Liver (tissue), 9 donors: Measurements from ENCODE around the gene LRCOL1. TPM values are rescaled to one million over a fixed set of nuclear protein-coding genes. Genes with fewer than 3 reads are reported as not detected.

Experiments
- DNase-seq: peaks from one replicate; pipeline ENCODE4 v3.0.0-alpha.2; 2017; ENCODE audit warnings: low spot score
- H3K27ac ChIP-seq, 2 donors: one replicate each; pipeline ENCODE4 v1.7.0; 2013; ENCODE audit warnings: inconsistent platforms in 2 of 2, low read length in 2 of 2, control low read depth in 1 of 2, low read depth in 1 of 2, mild to moderate bottlenecking in 1 of 2
- H3K27me3 ChIP-seq, 4 donors: one replicate each; pipeline versions ENCODE4 v1.6.1 to v1.7.0; 2013; ENCODE audit warnings: low read length in 3 of 4, inconsistent platforms in 1 of 4, mild to moderate bottlenecking in 1 of 4, moderate library complexity in 1 of 4; ENCODE audit not compliant: control insufficient read depth in 4 of 4, insufficient read depth in 4 of 4
- H3K36me3 ChIP-seq, 4 donors: one replicate each; pipeline versions ENCODE4 v1.6.1 to v1.7.0; 2013; ENCODE audit warnings: low read length in 3 of 4, mild to moderate bottlenecking in 3 of 4, low read depth in 1 of 4, moderate library complexity in 1 of 4; ENCODE audit not compliant: control insufficient read depth in 4 of 4, insufficient read depth in 3 of 4
- H3K4me1 ChIP-seq, 4 donors: one replicate each; pipeline versions ENCODE4 v1.6.1 to v1.7.0; 2013; ENCODE audit warnings: low read length in 3 of 4, mild to moderate bottlenecking in 3 of 4, moderate library complexity in 1 of 4; ENCODE audit not compliant: control insufficient read depth in 4 of 4, insufficient read depth in 4 of 4
- H3K4me3 ChIP-seq, 3 donors: one replicate each; pipeline versions ENCODE4 v1.6.1 to v1.7.0; 2013; ENCODE audit warnings: low read length in 3 of 3, control low read depth in 1 of 3, low read depth in 1 of 3, mild to moderate bottlenecking in 1 of 3
- H3K9ac ChIP-seq, 2 donors: one replicate each; pipeline ENCODE4 v1.7.0; 2013; ENCODE audit warnings: low read length in 2 of 2, mild to moderate bottlenecking in 2 of 2, moderate library complexity in 2 of 2, control low read depth in 1 of 2, low read depth in 1 of 2
- H3K9me3 ChIP-seq, 4 donors: one replicate each; pipeline versions ENCODE4 v1.6.1 to v1.7.0; 2013; ENCODE audit warnings: low read length in 3 of 4; ENCODE audit not compliant: control insufficient read depth in 4 of 4
- EGR1 ChIP-seq, 2 donors: IDR thresholded peaks; 2 replicates each; pipeline ENCODE4 v1.6.1; 2016 to 2018; ENCODE audit warnings: antibody characterized with exemption in 2 of 2, low read depth in 2 of 2
- FOXA2 ChIP-seq: IDR thresholded peaks from 2 replicates; pipeline ENCODE4 v1.6.1; 2016; ENCODE audit warnings: antibody characterized with exemption
- GABPA ChIP-seq, 2 donors: IDR thresholded peaks in 1 of 2; conservative IDR thresholded peaks in 1 of 2; 2 replicates each; pipeline ENCODE4 v1.6.1; 2016; ENCODE audit warnings: antibody characterized with exemption in 2 of 2, mild to moderate bottlenecking in 1 of 2, moderate library complexity in 1 of 2
- HNF4A ChIP-seq, 2 donors: conservative IDR thresholded peaks; 2 replicates each; pipeline ENCODE4 v1.6.1; 2016; ENCODE audit warnings: antibody characterized with exemption in 2 of 2, mild to moderate bottlenecking in 2 of 2
- HNF4G ChIP-seq: IDR thresholded peaks from 2 replicates; pipeline ENCODE4 v1.6.1; 2016; ENCODE audit warnings: antibody characterized with exemption
- JUND ChIP-seq, 2 donors: IDR thresholded peaks; 2 replicates each; pipeline ENCODE4 v1.6.1; 2016; ENCODE audit warnings: antibody characterized with exemption in 2 of 2
- RAD21 ChIP-seq, 2 donors: IDR thresholded peaks; 2 replicates each; pipeline ENCODE4 v1.6.1; 2016; ENCODE audit warnings: antibody characterized with exemption in 2 of 2, mild to moderate bottlenecking in 2 of 2
- RXRA ChIP-seq, 2 donors: IDR thresholded peaks; 2 replicates each; pipeline ENCODE4 v1.6.1; 2017 to 2018; ENCODE audit warnings: antibody characterized with exemption in 2 of 2, mild to moderate bottlenecking in 1 of 2
- TAF1 ChIP-seq: conservative IDR thresholded peaks from 2 replicates; pipeline ENCODE4 v1.6.1; 2016; ENCODE audit warnings: antibody characterized with exemption, mild to moderate bottlenecking
- YY1 ChIP-seq: IDR thresholded peaks from 2 replicates; pipeline ENCODE4 v1.6.1; 2016; ENCODE audit warnings: antibody characterized with exemption, mild to moderate bottlenecking
- WGBS: extraction: QIAGEN DNeasy Blood & Tissue Kit; methylation state at CpG from one replicate; pipeline ENCODE4 v1.1.7; 2013; 5-methylcytosine and 5-hydroxymethylcytosine counted together
- polyA plus RNA-seq, 2 donors: library from polyadenylated mRNA; stranded (reverse) in 1 of 2; unstranded in 1 of 2; fragments of 200-250 nt in 1 of 2; fragments of >200 nt in 1 of 2; fragmentation: Nextera tagmentation in 1 of 2; extraction: Ambion mirVana in 1 of 2; gene quantifications; one replicate each; pipeline versions ENCODE4 v1.2.1 to v1.2.3, GENCODE V29; 2013 to 2015
- total RNA-seq, 2 donors: library from RNA; depleted of rRNA; stranded (reverse); fragments of >200 nt; gene quantifications; one replicate each; pipeline ENCODE4 v1.2.3, GENCODE V29; 2014
- TF ChIP-seq, protein P1 (sequence below): IDR thresholded peaks from 2 replicates; pipeline ENCODE4 v1.6.1; 2016; ENCODE audit warnings: antibody characterized with exemption
- TF ChIP-seq, protein P2 (sequence below): IDR thresholded peaks from 2 replicates; pipeline ENCODE4 v1.6.1; 2016; ENCODE audit warnings: antibody characterized with exemption
- TF ChIP-seq, protein P3 (sequence below): IDR thresholded peaks from 2 replicates; pipeline ENCODE4 v1.6.1; 2016; ENCODE audit warnings: antibody characterized with exemption, mild to moderate bottlenecking
- TF ChIP-seq, protein P4 (sequence below): fragments of 150-350 bp; IDR thresholded peaks from 2 replicates; pipeline ENCODE4 v1.5.1; 2017; ENCODE audit warnings: improper control_type of control experiment, low read depth, low read length; ENCODE audit not compliant: missing input control
- TF ChIP-seq, protein P5 (sequence below): IDR thresholded peaks from 2 replicates; pipeline ENCODE4 v1.6.1; 2016; ENCODE audit warnings: antibody characterized with exemption
- donor health status: healthy.
- donor health status: healthy.
- donor health status: healthy.
- donor health status: healthy.
- donor health status: healthy.

LRCOL1 gene
- total and polyA plus RNA-seq, 4 donors, result 2.6 to 40.7 (median 5.9) TPM; not detected in 1

DNA sequence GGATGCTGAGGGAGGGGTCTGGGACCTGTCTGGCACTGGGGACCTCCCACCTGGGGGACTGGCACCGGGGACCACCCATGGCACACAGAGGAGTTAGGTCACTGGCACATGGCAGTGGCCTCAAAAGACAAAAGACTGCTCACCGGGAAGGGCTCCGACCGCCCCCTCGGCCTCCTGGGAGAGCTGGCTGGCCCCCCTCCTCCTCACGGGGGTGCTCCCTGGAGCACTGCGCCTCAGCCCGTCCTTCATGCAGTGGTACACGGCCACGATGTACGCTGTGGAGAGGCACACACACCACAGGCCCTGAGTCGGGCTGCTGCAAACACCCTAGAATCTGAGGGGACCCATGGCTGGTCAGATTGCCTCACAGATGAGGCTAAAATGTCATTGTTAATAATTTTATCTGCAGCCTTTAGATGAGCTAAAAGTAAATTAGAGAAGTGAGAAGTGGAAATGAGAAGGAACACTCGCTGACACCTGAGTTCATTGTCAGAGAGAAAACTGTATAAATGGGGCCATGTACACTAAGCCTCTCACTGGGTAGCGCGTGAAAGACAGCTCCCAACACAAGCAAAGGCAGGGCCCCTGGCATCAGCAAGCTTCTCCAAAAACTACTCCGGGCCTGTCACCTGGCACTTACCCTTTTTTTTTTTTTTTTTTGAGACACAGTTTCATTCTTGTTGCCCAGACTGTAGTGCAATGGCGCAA, 22.3 kb upstream of the LRCOL1 start (continued):
- TF ChIP-seq, protein P1, sequence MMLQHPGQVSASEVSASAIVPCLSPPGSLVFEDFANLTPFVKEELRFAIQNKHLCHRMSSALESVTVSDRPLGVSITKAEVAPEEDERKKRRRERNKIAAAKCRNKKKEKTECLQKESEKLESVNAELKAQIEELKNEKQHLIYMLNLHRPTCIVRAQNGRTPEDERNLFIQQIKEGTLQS, result no peak
- TF ChIP-seq YY1 (no peak), EGR1 (IDR thresholded peaks at IDR 0.05; ENCODE audit: low read depth in 2 of 2) (no peak), HNF4A (conservative IDR thresholded peaks at IDR 0.05) (no peak), FOXA2 (no peak), JUND (IDR thresholded peaks at IDR 0.05) (no peak), RAD21 (IDR thresholded peaks at IDR 0.05) (no peak), RXRA (IDR thresholded peaks at IDR 0.05) (no peak)
- TF ChIP-seq, protein P2, sequence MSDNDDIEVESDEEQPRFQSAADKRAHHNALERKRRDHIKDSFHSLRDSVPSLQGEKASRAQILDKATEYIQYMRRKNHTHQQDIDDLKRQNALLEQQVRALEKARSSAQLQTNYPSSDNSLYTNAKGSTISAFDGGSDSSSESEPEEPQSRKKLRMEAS, result no peak

DNA sequence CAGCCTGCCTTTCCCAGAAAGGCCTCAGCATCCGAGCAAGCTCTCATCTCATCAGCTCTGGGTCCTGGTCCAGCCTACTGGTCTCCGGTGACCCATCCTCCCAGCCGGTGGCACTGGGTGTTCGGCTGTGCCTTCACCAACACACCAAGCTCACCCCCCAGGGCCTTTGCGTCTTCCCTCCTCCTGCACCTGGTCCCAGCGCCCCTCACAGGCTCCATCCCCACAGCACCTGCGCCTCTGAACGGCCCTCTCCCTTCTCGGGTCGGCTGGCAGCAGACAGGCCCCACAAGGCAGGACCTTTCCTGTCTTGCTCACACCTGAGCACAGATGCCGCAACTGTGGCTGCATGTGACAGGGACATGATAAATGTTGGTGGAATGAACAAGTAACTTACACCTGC, 21.3 kb upstream of the LRCOL1 start:
- Histone ChIP-seq H3K27me3 (no peaks in the 10 kb centered on the region), H3K9ac (no peak overlapping the region), H3K4me1 (no peaks in the 10 kb centered on the region), H3K4me3 (no peak overlapping the region), H3K9me3 (no peaks in the 10 kb centered on the region), H3K27ac (no peak overlapping the region), H3K36me3 (peaks cover 0 to 73% (median 43%) of the 10 kb centered on the region in 4 donors)
- WGBS, result 97% methylated on average over 11 of the region's 11 CpGs
- TF ChIP-seq, protein P1, result no peak
- TF ChIP-seq JUND (IDR thresholded peaks at IDR 0.05), result no peak
- TF ChIP-seq RXRA (IDR thresholded peaks at IDR 0.05), result no peak
- no peak for TF ChIP-seq RAD21 (IDR thresholded peaks at IDR 0.05)
- no peak for TF ChIP-seq FOXA2
- no peak for TF ChIP-seq TAF1
- no peak for TF ChIP-seq GABPA (IDR thresholded peaks at IDR 0.05 in 1 of 2, conservative IDR thresholded peaks at IDR 0.05 in 1 of 2)
- TF ChIP-seq, protein P3, sequence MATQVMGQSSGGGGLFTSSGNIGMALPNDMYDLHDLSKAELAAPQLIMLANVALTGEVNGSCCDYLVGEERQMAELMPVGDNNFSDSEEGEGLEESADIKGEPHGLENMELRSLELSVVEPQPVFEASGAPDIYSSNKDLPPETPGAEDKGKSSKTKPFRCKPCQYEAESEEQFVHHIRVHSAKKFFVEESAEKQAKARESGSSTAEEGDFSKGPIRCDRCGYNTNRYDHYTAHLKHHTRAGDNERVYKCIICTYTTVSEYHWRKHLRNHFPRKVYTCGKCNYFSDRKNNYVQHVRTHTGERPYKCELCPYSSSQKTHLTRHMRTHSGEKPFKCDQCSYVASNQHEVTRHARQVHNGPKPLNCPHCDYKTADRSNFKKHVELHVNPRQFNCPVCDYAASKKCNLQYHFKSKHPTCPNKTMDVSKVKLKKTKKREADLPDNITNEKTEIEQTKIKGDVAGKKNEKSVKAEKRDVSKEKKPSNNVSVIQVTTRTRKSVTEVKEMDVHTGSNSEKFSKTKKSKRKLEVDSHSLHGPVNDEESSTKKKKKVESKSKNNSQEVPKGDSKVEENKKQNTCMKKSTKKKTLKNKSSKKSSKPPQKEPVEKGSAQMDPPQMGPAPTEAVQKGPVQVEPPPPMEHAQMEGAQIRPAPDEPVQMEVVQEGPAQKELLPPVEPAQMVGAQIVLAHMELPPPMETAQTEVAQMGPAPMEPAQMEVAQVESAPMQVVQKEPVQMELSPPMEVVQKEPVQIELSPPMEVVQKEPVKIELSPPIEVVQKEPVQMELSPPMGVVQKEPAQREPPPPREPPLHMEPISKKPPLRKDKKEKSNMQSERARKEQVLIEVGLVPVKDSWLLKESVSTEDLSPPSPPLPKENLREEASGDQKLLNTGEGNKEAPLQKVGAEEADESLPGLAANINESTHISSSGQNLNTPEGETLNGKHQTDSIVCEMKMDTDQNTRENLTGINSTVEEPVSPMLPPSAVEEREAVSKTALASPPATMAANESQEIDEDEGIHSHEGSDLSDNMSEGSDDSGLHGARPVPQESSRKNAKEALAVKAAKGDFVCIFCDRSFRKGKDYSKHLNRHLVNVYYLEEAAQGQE, result no peak
- TF ChIP-seq EGR1 (IDR thresholded peaks at IDR 0.05; ENCODE audit: low read depth in 2 of 2), result no peak
- TF ChIP-seq, protein P4, sequence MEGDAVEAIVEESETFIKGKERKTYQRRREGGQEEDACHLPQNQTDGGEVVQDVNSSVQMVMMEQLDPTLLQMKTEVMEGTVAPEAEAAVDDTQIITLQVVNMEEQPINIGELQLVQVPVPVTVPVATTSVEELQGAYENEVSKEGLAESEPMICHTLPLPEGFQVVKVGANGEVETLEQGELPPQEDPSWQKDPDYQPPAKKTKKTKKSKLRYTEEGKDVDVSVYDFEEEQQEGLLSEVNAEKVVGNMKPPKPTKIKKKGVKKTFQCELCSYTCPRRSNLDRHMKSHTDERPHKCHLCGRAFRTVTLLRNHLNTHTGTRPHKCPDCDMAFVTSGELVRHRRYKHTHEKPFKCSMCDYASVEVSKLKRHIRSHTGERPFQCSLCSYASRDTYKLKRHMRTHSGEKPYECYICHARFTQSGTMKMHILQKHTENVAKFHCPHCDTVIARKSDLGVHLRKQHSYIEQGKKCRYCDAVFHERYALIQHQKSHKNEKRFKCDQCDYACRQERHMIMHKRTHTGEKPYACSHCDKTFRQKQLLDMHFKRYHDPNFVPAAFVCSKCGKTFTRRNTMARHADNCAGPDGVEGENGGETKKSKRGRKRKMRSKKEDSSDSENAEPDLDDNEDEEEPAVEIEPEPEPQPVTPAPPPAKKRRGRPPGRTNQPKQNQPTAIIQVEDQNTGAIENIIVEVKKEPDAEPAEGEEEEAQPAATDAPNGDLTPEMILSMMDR, result no peak
- TF ChIP-seq HNF4G, result no peak
- TF ChIP-seq, protein P5, sequence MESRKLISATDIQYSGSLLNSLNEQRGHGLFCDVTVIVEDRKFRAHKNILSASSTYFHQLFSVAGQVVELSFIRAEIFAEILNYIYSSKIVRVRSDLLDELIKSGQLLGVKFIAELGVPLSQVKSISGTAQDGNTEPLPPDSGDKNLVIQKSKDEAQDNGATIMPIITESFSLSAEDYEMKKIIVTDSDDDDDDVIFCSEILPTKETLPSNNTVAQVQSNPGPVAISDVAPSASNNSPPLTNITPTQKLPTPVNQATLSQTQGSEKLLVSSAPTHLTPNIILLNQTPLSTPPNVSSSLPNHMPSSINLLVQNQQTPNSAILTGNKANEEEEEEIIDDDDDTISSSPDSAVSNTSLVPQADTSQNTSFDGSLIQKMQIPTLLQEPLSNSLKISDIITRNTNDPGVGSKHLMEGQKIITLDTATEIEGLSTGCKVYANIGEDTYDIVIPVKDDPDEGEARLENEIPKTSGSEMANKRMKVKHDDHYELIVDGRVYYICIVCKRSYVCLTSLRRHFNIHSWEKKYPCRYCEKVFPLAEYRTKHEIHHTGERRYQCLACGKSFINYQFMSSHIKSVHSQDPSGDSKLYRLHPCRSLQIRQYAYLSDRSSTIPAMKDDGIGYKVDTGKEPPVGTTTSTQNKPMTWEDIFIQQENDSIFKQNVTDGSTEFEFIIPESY, result no peak
- no peak for DNase-seq
